DMS114 treated with DMSO at 0.1 percent for 48 hours (cell line): ENCODE data around the gene CCP110.

Experiments
- DNase-seq: peaks from one replicate; lab custom pipeline; 2025; ENCODE audit not compliant: unreplicated experiment; lab: John Stamatoyannopoulos, UW

CCP110 gene

GRCh38 chr16:19506965-19507364, 16.8 kb upstream of the CCP110 start:
- no peak for DNase-seq

- DNase-seq = no peak
Measured at GRCh38 chr16:19507867-19508266, 15.9 kb upstream of the CCP110 start.

GRCh38 chr16:19512297-19512696, 11.4 kb upstream of the CCP110 start:
- no peak for DNase-seq

- no peak for DNase-seq
Measured at GRCh38 chr16:19513377-19514053, 10.2 kb upstream of the CCP110 start.

GRCh38 chr16:19515757-19516156, 8.0 kb upstream of the CCP110 start:
- no peak for DNase-seq

- no peak for DNase-seq
Measured at GRCh38 chr16:19517424-19518089, 6.2 kb upstream of the CCP110 start.

GRCh38 chr16:19518388-19518787, 5.4 kb upstream of the CCP110 start:
- no peak for DNase-seq

GRCh38 chr16:19520861-19521331, 2.8 kb upstream of the CCP110 start:
- DNase-seq = no peak

GRCh38 chr16:19521471-19522396, 2.0 kb upstream of the CCP110 start, which contains the start of gene GDE1:
Gene GDE1, minus strand, starts transcription at chr16:19522098. Its CDS starts 134 bp downstream, at chr16:19521964.
- peak; percentile 81 for DNase-seq

GRCh38 chr16:19522397-19522732, 1.4 kb upstream of the CCP110 start:
- no peak for DNase-seq

- no peak for DNase-seq
Measured at GRCh38 chr16:19522760-19523159, 982 bp upstream of the CCP110 start.

- no peak for DNase-seq
Measured at GRCh38 chr16:19523184-19523558, 571 bp upstream of the CCP110 start.

- DNase-seq = no peak
Measured at GRCh38 chr16:19524356-19524615, 544 bp downstream of the CCP110 start.

GRCh38 chr16:19524616-19525384, 1.1 kb downstream of the CCP110 start:
- no peak for DNase-seq

- no peak for DNase-seq
Measured at GRCh38 chr16:19525385-19525723, 1.6 kb downstream of the CCP110 start.

GRCh38 chr16:19527161-19527560, 3.4 kb downstream of the CCP110 start:
- DNase-seq = no peak

- no peak for DNase-seq
Measured at GRCh38 chr16:19528666-19529065, 4.9 kb downstream of the CCP110 start.

- DNase-seq = no peak
Measured at GRCh38 chr16:19532601-19533000, 8.9 kb downstream of the CCP110 start.

GRCh38 chr16:19540241-19540970, 16.7 kb downstream of the CCP110 start:
- DNase-seq = no peak

- DNase-seq = no peak
Measured at GRCh38 chr16:19542138-19542821, 18.5 kb downstream of the CCP110 start.
